Measurements from ENCODE around the gene CHAF1B. TPM values are rescaled to one million over a fixed set of nuclear protein-coding genes. Genes with fewer than 3 reads are reported as not detected.

Gene CHAF1B
- total RNA-seq, 2 experiments from 2014 or later: 4.5 to 4.8 TPM

- Histone ChIP-seq H3K4me3 (ENCODE audit: low read length) (no peak overlapping the region), H3K9me3 (ENCODE audit: control insufficient read depth in 1 of 2, insufficient read depth in 1 of 2, low read length in 2 of 2) (no peaks in the 10 kb centered on the region), H3K36me3 (ENCODE audit: insufficient read depth, low read length) (no peaks in the 10 kb centered on the region), H3K27me3 (ENCODE audit: control insufficient read depth in 1 of 2, insufficient read depth in 2 of 2, low read length in 2 of 2) (no peaks in the 10 kb centered on the region), H3K27ac (ENCODE audit: low read depth in 1 of 2, low read length in 2 of 2) (no peak overlapping the region), H3K4me1 (ENCODE audit: insufficient read depth, low read length) (no peaks in the 10 kb centered on the region)
- Mint-ChIP-seq H3K36me3 (ENCODE audit: low read depth) (no peaks in the 10 kb centered on the region), H3K27ac (no peak overlapping the region), H3K4me1 (ENCODE audit: low read depth) (no peaks in the 10 kb centered on the region), H3K9me3 (no peaks in the 10 kb centered on the region), H3K27me3 (peaks cover 5% of the 10 kb centered on the region), H3K4me3 (no peak overlapping the region)
- intact Hi-C loops (cut with DNase I, micrococcal nuclease): no loop called here
- ChIA-PET POLR2A (no interaction called here), CTCF (no interaction called here)
- no peak for DNase-seq
- no peak for ATAC-seq (ENCODE audit: poor library complexity)
- no peak for TF ChIP-seq CTCF (IDR thresholded peaks at IDR 0.05)
Measured at GRCh38 chr21:36465478-36465877, 80.3 kb downstream of the CHAF1B start.

DNA sequence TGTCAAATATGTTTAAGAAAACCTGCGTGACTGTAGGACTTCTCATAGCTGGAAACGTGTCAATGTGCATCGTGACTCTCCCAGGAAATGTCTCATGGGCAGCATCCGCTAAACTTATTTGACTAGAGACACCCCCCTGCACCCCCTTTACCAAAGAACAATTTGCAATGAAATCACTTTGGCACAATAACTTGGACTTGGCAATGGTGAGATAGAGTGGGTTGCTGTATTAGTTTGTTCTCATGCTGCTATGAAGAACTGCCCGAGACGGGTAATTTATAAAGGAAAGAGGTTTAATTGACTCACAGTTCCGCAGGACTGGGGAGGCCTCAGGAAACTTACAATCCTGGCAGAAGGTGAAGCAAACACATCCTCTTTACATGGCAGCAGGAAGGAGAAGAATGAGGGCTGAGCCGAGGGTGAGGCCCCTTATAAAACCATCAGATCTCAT, 80.9 kb downstream of the CHAF1B start:
- ATAC-seq (ENCODE audit: poor library complexity): no peak
- Mint-ChIP-seq H3K4me3 (no peak overlapping the region), H3K9me3 (no peaks in the 10 kb centered on the region), H3K27me3 (peaks cover 5% of the 10 kb centered on the region), H3K36me3 (ENCODE audit: low read depth) (no peaks in the 10 kb centered on the region), H3K4me1 (ENCODE audit: low read depth) (no peaks in the 10 kb centered on the region), H3K27ac (no peak overlapping the region)
- Histone ChIP-seq H3K9me3 (ENCODE audit: control insufficient read depth in 1 of 2, insufficient read depth in 1 of 2, low read length in 2 of 2) (no peaks in the 10 kb centered on the region), H3K27ac (ENCODE audit: low read depth in 1 of 2, low read length in 2 of 2) (no peak overlapping the region), H3K4me1 (ENCODE audit: insufficient read depth, low read length) (no peaks in the 10 kb centered on the region), H3K4me3 (ENCODE audit: low read length) (no peak overlapping the region), H3K27me3 (ENCODE audit: control insufficient read depth in 1 of 2, insufficient read depth in 2 of 2, low read length in 2 of 2) (no peaks in the 10 kb centered on the region), H3K36me3 (ENCODE audit: insufficient read depth, low read length) (no peaks in the 10 kb centered on the region)
- TF ChIP-seq CTCF (IDR thresholded peaks at IDR 0.05): no peak
- ChIA-PET POLR2A (no interaction called here), CTCF (no interaction called here)
- DNase-seq: no peak
- intact Hi-C loops (cut with DNase I, micrococcal nuclease): no loop called here

Other genes with a start within 250 kb of the CHAF1B start
- 10 to 100 TPM; 11.0 to 12.7 TPM for gene DOP1B, start 228.6 kb upstream of the CHAF1B start, total RNA-seq
- gene MORC3, start 65.2 kb upstream of the CHAF1B start, total RNA-seq: 10 to 100 TPM; 70.2 to 71.0 TPM
- not detected for gene CLDN14, start 94.7 kb downstream of the CHAF1B start, total RNA-seq

Data from CD4-positive, alpha-beta T cell (primary cell).